Astrocyte of the cerebellum (primary cell): ENCODE results near the gene TUBGCP4.
"Not testable (repeated sequence)": the region's sequence is repeated elsewhere in the genome, so short reads cannot be mapped to it uniquely, and the experiment has no call there.

Experiments
- DNase-seq: peaks from one replicate; pipeline ENCODE4 v3.0.0-alpha.2; 2011; ENCODE audit warnings: low read depth
- H3K4me3 ChIP-seq: 2 replicates; pipeline ENCODE4 v1.5.1; 2011; ENCODE audit warnings: mild to moderate bottlenecking, low read depth, low read length, moderate library complexity
- CTCF ChIP-seq: IDR thresholded peaks from 2 replicates; pipeline ENCODE4 v1.5.1; 2012; ENCODE audit warnings: low read length, low read depth, moderate library complexity, mild to moderate bottlenecking; ENCODE audit errors: missing control alignments
- in situ Hi-C: cut with HindIII; loops from 2 replicates; pipeline ENCODE4 v1.10.0; 2017; ENCODE audit warnings: low sequenced_read_pairs

The TUBGCP4 gene

GRCh38 chr15:43376017-43376705 is 5.3 kb downstream of the TUBGCP4 start:
- peak; percentile 80 for TF ChIP-seq CTCF
- in situ Hi-C loops = no loop called here
- DNase-seq = no peak

DNA sequence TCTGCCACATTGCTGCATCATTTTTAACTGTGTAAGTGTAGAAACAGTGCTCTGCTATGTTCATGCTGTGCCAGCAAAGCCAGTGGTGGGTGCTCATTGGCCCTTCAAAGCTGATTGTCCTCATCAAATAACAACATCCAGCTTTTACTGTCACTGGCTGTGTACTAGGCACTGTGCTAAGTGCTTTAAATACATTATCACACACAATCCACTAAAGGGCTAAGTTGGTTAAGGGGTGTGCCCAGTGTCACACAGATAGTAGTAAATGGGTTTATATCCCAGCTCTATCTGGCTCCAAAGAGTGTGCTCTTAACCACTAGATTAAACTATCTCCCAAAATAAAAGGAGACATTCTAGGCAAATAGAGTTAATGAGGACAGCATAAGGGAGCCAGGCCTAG is 7.7 kb downstream of the TUBGCP4 start:
- no peak for TF ChIP-seq CTCF
- DNase-seq = no peak
- no peak overlapping the region for H3K4me3 ChIP-seq
- in situ Hi-C loops = no loop called here

More at GRCh38 chr15:43376017-43376705, 5.3 kb downstream of the TUBGCP4 start:
- H3K4me3 ChIP-seq = no peak overlapping the region

GRCh38 chr15:43382310-43382709 is 11.4 kb downstream of the TUBGCP4 start:
- in situ Hi-C loops = no loop called here
- TF ChIP-seq CTCF = no peak

GRCh38 chr15:43383070-43383469 is 12.2 kb downstream of the TUBGCP4 start:
- DNase-seq = no peak
- in situ Hi-C loops = no loop called here
- TF ChIP-seq CTCF = no peak
- no peak overlapping the region for H3K4me3 ChIP-seq

More at GRCh38 chr15:43382310-43382709, 11.4 kb downstream of the TUBGCP4 start:
- no peak for DNase-seq
- no peak overlapping the region for H3K4me3 ChIP-seq

DNA sequence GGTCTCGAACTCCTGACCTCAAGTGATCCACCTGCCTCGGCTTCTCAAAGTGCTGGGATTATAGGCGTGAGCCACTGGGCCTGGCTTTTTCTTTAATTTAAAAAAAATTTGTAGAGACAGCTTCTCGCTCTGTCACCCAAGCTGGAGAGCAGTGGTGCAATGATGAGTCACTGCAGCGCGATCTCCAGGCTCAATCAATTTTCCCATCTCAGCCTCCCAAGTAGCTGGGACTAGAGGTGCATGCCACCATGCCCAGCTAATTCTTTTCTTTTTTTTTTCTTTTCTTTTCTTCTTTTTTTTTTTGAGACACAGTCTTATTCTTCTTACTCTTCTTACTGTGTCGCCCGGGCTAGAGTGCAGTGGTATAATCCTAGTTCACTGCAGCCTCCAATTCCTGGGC is 19.8 kb downstream of the TUBGCP4 start:
- in situ Hi-C loops = no loop called here

GRCh38 chr15:43393592-43393991 is 22.7 kb downstream of the TUBGCP4 start:
- H3K4me3 ChIP-seq, DNase-seq, in situ Hi-C loops: not testable (repeated sequence)

More for the DNA sequence above, 19.8 kb downstream of the TUBGCP4 start:
- DNase-seq = no peak
- no peak overlapping the region for H3K4me3 ChIP-seq
- TF ChIP-seq CTCF = no peak

GRCh38 chr15:43402255-43402654 is 31.4 kb downstream of the TUBGCP4 start:
- no peak for DNase-seq
- in situ Hi-C loops = no loop called here
- TF ChIP-seq CTCF = no peak

More at GRCh38 chr15:43402255-43402654, 31.4 kb downstream of the TUBGCP4 start:
- H3K4me3 ChIP-seq = no peak overlapping the region
